HepG2 (cell line): Measurements from ENCODE around the gene RNASE13. TPM values are rescaled to one million over a fixed set of nuclear protein-coding genes. Genes with fewer than 3 reads are reported as not detected.

Experiments
- CBX1 ChIP-seq: IDR thresholded peaks from one replicate; pipeline ENCODE4 v1.6.1; 2016; ENCODE audit warnings: antibody characterized with exemption, low read depth
- DMTF1 ChIP-seq: sonication (generic); formaldehyde crosslinking; IDR thresholded peaks from 2 replicates; pipeline ENCODE4 v1.4.0; 2020; ENCODE audit warnings: mild to moderate bottlenecking, missing genetic modification reagents
- FOXO1 ChIP-seq: sonication (generic); formaldehyde crosslinking; IDR thresholded peaks from 2 replicates; pipeline ENCODE4 v1.4.0; 2020; ENCODE audit warnings: missing genetic modification reagents
- GATAD2A ChIP-seq: IDR thresholded peaks from 2 replicates; pipeline ENCODE4 v1.6.1; 2016
- MED8 ChIP-seq: sonication (generic); formaldehyde crosslinking; IDR thresholded peaks from 2 replicates; pipeline ENCODE4 v1.8.1; 2023; ENCODE audit warnings: mild to moderate bottlenecking, missing genetic modification reagents; ENCODE audit not compliant: insufficient replicate concordance
- MIXL1 ChIP-seq: IDR thresholded peaks from 2 replicates; pipeline ENCODE4 v1.6.1; 2016
- POLR2AphosphoS2 ChIP-seq: IDR thresholded peaks from 2 replicates; pipeline ENCODE4 v1.6.1; 2011; ENCODE audit warnings: low read depth, low read length, improper control_type of control experiment
- SRSF9 ChIP-seq: fragments of 200-400 bp; formaldehyde crosslinking; IDR thresholded peaks from 2 replicates; pipeline ENCODE4 v1.6.1; 2018; ENCODE audit warnings: borderline replicate concordance, mild to moderate bottlenecking, low read depth, low read length; ENCODE audit not compliant: insufficient read depth, poor library complexity, severe bottlenecking
- STAG1 ChIP-seq: sonication (generic); formaldehyde crosslinking; IDR thresholded peaks from 2 replicates; pipeline ENCODE4 v1.4.0; 2020; ENCODE audit warnings: missing genetic modification reagents
- THYN1 ChIP-seq: sonication (generic); formaldehyde crosslinking; IDR thresholded peaks from 2 replicates; pipeline ENCODE4 v1.8.1; 2023; ENCODE audit warnings: low read depth, mild to moderate bottlenecking, moderate library complexity, missing genetic modification reagents, borderline replicate concordance
- YY1 ChIP-seq: IDR thresholded peaks from 2 replicates; pipeline ENCODE4 v1.6.1; 2011; ENCODE audit warnings: low read length, low read depth, moderate library complexity, mild to moderate bottlenecking; ENCODE audit not compliant: insufficient read depth, insufficient replicate concordance
- ZBED4 ChIP-seq: sonication (generic); formaldehyde crosslinking; IDR thresholded peaks from 2 replicates; pipeline ENCODE4 v1.4.0; 2020; ENCODE audit warnings: missing genetic modification reagents, borderline replicate concordance
- ZBTB34 ChIP-seq: sonication (generic); formaldehyde crosslinking; IDR thresholded peaks from 2 replicates; pipeline ENCODE4 v1.8.0; 2022; ENCODE audit warnings: mild to moderate bottlenecking, missing genetic modification reagents
- ZFP36L1 ChIP-seq: sonication (generic); formaldehyde crosslinking; IDR thresholded peaks from 2 replicates; pipeline ENCODE4 v1.8.0; 2022; ENCODE audit warnings: mild to moderate bottlenecking, missing genetic modification reagents, moderate library complexity
- ZNF18 ChIP-seq: sonication (generic); formaldehyde crosslinking; IDR thresholded peaks from 2 replicates; pipeline ENCODE4 v1.8.0; 2022; ENCODE audit warnings: mild to moderate bottlenecking, missing genetic modification reagents; ENCODE audit not compliant: insufficient replicate concordance
- ZNF335 ChIP-seq: sonication (generic); formaldehyde crosslinking; IDR thresholded peaks from 2 replicates; pipeline ENCODE4 v1.4.0; 2020; ENCODE audit warnings: missing genetic modification reagents
- ZNF580 ChIP-seq: IDR thresholded peaks from 2 replicates; pipeline ENCODE4 v1.6.1; 2016; ENCODE audit warnings: low read depth, borderline replicate concordance
- ZNF660 ChIP-seq: sonication (generic); formaldehyde crosslinking; IDR thresholded peaks from 2 replicates; pipeline ENCODE4 v1.5.1; 2020; ENCODE audit warnings: mild to moderate bottlenecking, low read depth, missing genetic modification reagents, borderline replicate concordance
- ZNF670 ChIP-seq: sonication (generic); formaldehyde crosslinking; IDR thresholded peaks from 2 replicates; pipeline ENCODE4 v1.8.0; 2022; ENCODE audit warnings: mild to moderate bottlenecking, missing genetic modification reagents, borderline replicate concordance
- ZNF737 ChIP-seq: sonication (generic); formaldehyde crosslinking; IDR thresholded peaks from 2 replicates; pipeline ENCODE4 v1.5.0; 2020; ENCODE audit warnings: missing genetic modification reagents, mild to moderate bottlenecking, borderline replicate concordance
- polyA plus RNA-seq, 8 experiments: library from polyadenylated mRNA; depleted of rRNA in 3 of 8; stranded (reverse) in 7 of 8; unstranded in 1 of 8; fragments of >200 nt; fragmentation: Illumina TruSeq in 4 of 8; extraction: Trizol in 4 of 8; gene quantifications; 2 replicates each; pipeline versions ENCODE4 v1.2.1 to v1.2.3, GENCODE V29; 2011 to 2016; ENCODE audit warnings: low read depth in 4 of 8, missing spikeins in 1 of 8, mixed read lengths in 1 of 8; ENCODE audit not compliant: insufficient read depth in 1 of 8
- total RNA-seq, 5 experiments: library from RNA; depleted of rRNA; stranded (reverse); fragments of >200 nt; fragmentation: Illumina TruSeq; extraction: Trizol; gene quantifications; 2 replicates each; pipeline ENCODE4 v1.2.3, GENCODE V29; 2016; ENCODE audit warnings: low read depth in 1 of 5

RNASE13 gene
- total and polyA plus RNA-seq, 2 of the 13 experiments (the other 11 are each of a cell fraction or from before 2014, with no cell fraction given), result 1.0 TPM; not detected in 1

GRCh38 chr14:21043974-21044618, 9.5 kb upstream of the RNASE13 start (continued):
- no peak for TF ChIP-seq ZNF18 (CRISPR knock-in tag)
- TF ChIP-seq FOXO1 (CRISPR knock-in tag), result no peak
- TF ChIP-seq ZNF335 (CRISPR knock-in tag), result 0 out of 2 replicates have a peak, but pooled peaks have one; percentile 54
- no peak for TF ChIP-seq STAG1 (CRISPR knock-in tag)
- no peak; the same call in 1 of the 2 replicates for TF ChIP-seq ZNF580 (CRISPR knock-in tag)
- TF ChIP-seq ZNF737 (CRISPR knock-in tag), result no peak
- no peak for TF ChIP-seq ZBED4 (CRISPR knock-in tag)
- no peak for TF ChIP-seq ZBTB34 (CRISPR knock-in tag)
- no peak for TF ChIP-seq MED8
- no peak for TF ChIP-seq YY1
- no peak; the same call in 1 of the 2 replicates for TF ChIP-seq ZFP36L1 (CRISPR knock-in tag)
- no peak for TF ChIP-seq SRSF9
- no peak for TF ChIP-seq ZNF660 (CRISPR knock-in tag)
- TF ChIP-seq CBX1, result no peak
- no peak for TF ChIP-seq POLR2AphosphoS2
- TF ChIP-seq THYN1 (CRISPR knock-in tag), result no peak
- TF ChIP-seq GATAD2A, result peak; percentile 74
- no peak for TF ChIP-seq DMTF1
- 0 out of 2 replicates have a peak, but pooled peaks have one; percentile 62 for TF ChIP-seq ZNF670
- peak; percentile 76 for TF ChIP-seq MIXL1
